ENCODE data around the gene TBX18.

Gene TBX18

GRCh38 chr6:84763003-84763885, 1.2 kb downstream of the TBX18 start:
- no peak for TF ChIP-seq ZFX (IDR thresholded peaks at IDR 0.05; ENCODE audit: borderline replicate concordance)
- TF ChIP-seq CTCF (IDR thresholded peaks at IDR 0.05) = no peak
- H3K27ac ChIP-seq = peak overlapping the region; percentile 83

DNA sequence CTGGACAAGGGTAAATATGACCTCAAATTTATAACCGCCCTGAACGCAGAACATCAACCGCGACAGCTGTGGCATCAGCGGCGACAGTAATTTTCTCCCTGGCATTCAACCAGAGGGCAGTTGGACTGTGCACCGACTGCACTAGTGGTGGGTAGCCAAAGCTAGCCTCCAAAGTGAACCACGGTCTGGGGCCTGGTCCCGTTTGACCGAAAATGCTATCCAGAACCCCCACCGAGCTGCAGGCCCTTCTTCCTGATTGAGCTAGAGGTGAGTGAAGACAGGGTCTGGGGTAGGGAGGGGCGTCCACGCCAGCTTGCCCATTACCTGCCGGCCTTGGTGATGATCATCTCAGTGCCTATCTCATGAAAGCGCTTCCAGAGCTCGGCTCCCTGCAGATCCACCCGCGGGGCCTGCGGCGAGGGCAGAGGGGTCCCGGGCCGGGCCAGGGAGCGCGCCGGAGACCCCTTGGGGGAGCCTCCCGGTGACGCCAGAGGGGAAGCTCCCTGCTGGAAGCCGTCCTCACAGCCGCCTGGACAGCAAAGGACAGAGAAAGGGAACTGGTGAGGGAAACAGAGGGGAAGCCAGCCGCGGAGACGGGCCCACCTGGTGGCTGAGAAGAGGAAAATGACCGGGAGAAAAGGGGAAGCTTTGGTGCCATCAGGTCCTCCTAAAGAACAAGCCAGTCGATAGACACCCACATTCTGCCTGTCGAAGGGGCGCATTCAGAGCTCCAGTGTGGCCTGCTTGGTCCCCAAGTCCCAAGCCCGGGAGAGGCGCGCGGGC, 2.0 kb downstream of the TBX18 start:
- H3K27ac ChIP-seq = no peak overlapping the region
- TF ChIP-seq ZFX (IDR thresholded peaks at IDR 0.05; ENCODE audit: borderline replicate concordance) (no peak), CTCF (IDR thresholded peaks at IDR 0.05) (no peak)

DNA sequence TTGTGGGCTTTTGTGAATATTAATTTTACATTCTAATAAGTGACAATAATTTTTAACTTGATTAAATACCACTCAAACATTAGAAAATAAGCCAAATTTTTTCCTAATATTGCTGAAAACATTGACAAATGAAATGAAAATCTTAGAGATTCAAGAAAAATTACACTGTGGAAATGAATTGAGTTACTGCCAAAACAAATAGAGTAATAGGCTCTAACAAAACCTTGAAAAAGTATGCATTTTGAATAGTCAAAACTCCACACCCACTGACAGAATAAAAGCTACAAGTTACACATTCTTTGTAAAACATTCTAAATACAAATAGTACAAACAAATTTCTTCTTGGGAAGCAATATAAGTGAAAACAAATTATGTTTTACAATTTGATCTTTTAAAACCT, 5.9 kb downstream of the TBX18 start:
- no peak overlapping the region for H3K27ac ChIP-seq
- TF ChIP-seq CTCF (IDR thresholded peaks at IDR 0.05) (no peak), ZFX (IDR thresholded peaks at IDR 0.05; ENCODE audit: borderline replicate concordance) (no peak)

GRCh38 chr6:84756877-84757276, 7.5 kb downstream of the TBX18 start:
- no peak overlapping the region for H3K27ac ChIP-seq

DNA sequence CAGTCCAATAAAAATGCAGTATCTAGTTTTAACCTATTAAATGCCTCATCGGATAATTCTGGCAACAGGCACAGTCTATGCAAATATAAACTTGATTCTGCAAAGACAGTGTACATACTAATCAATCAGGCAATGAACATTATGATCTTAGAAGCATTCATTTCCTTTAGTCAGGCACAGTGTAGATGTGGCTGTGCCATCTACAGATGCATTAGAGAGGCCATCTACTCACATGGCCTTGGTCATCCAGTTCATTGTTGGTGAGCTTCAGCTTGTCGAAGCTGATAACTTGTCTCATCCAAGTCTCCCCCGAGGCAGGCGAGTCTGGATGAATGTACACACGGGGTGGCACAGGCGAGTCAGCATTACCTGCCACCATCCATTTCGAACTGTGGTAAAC, 7.9 kb downstream of the TBX18 start:
- TF ChIP-seq ZFX (IDR thresholded peaks at IDR 0.05; ENCODE audit: borderline replicate concordance) (no peak), CTCF (IDR thresholded peaks at IDR 0.05) (no peak)
- no peak overlapping the region for H3K27ac ChIP-seq

More at GRCh38 chr6:84756877-84757276, 7.5 kb downstream of the TBX18 start:
- no peak for TF ChIP-seq CTCF (IDR thresholded peaks at IDR 0.05)
- no peak for TF ChIP-seq ZFX (IDR thresholded peaks at IDR 0.05; ENCODE audit: borderline replicate concordance)

DNA sequence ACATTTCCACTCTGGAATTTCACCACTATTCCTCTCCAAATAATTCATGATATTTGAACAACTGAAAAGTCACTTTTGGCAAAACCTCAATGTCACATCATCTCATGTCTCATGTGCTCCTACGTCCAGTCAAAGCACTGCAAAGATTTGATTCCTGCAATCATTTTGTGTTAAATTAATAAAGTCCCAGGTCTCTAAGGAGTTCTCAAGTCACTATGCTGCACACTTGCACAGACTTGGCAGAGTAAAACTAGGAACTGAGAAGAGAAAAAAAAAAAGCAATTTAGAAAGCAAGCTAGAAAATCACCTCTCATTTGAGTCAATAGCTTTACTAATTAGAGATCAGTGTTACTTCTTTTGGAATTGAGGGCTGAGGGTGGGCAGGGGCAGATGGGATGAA, 11.2 kb downstream of the TBX18 start:
- no peak for TF ChIP-seq CTCF (IDR thresholded peaks at IDR 0.05)
- no peak for TF ChIP-seq ZFX (IDR thresholded peaks at IDR 0.05; ENCODE audit: borderline replicate concordance)
- H3K27ac ChIP-seq = no peak overlapping the region

Data from 22Rv1 (cell line).